ENCODE data around the gene APBA1.

- TF ChIP-seq CTCF (IDR thresholded peaks at IDR 0.05 in 8 of 11, conservative IDR thresholded peaks at IDR 0.05 in 3 of 11), result no peak
- no peak for TF ChIP-seq POLR2A (IDR thresholded peaks at IDR 0.05)
Measured at GRCh38 chr9:69671311-69671878, 776 bp downstream of the APBA1 start.

Data from spleen (tissue), 7 donors.